ENCODE data around the gene PCDH12.

Gene PCDH12

DNA sequence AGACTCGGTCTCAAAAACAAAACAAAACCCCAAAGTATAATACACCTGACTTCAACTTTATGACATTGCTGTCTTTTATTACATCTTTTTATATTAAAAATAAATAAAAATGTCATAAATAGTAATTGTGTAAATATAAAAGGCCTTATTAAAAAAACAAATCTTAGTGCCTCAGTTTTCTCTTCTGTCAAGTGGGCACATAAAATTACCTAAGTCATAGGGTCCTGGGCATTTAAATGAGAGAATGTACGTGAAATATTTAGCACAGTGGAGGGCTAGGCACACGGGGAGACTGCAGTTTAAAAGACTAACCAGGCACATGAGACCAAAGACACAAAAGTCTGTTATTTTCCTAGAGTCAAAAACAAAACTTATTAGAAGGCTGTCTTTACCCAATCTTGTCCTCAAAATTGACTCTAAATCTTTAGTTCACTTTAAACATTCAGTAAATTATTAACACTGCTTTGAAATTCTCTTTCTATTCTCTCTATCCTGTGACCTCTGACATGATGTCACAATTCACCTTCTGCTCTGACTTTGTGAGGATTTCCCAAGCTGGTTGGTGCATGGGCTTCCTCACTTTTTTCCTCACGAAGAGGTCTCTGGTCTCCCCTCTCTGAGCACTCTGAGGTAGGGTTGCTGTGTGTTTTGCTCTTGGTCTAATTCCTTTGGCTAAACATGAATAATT, 8.4 kb upstream of the PCDH12 start:
- DNase-seq = no peak

DNA sequence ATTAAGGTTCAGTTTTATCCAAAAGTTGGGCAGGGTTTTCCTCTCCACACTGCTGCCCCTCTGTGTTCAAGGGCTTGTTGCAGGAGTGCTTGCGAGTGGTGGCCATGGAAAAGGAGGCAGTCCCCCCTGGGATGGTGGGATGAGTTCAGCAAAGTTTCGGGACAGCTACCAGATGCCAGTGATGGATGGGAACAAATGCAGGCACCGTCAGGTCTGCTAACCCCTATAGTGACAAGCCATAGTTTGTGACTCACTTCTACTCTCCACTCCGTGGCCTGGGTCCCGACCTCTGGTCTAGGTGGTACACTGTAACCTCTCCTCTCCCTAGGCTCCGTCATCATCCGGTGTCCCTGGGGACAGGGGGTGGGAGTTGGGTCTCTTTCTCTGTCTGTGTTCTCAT, 7.1 kb upstream of the PCDH12 start:
- DNase-seq = no peak

DNA sequence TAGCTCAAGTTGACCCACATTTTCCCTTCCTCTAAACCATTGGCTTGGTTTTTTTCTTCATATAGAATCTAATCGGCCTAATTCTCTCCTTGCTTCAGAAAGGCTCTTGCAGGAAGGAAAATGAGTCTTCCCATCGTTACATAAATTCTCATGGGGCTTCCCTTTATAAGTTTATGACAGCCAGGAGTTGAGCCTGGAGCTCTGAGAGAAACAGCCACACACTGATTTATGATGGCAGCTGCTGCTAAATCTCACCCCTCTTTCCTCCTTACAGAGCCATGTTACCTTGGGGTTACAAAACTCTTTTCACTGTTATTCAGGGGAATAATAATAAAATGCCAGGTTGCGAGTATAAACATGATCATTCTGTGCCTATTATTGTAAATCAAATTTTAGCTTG, 5.7 kb upstream of the PCDH12 start:
- no peak for DNase-seq

DNA sequence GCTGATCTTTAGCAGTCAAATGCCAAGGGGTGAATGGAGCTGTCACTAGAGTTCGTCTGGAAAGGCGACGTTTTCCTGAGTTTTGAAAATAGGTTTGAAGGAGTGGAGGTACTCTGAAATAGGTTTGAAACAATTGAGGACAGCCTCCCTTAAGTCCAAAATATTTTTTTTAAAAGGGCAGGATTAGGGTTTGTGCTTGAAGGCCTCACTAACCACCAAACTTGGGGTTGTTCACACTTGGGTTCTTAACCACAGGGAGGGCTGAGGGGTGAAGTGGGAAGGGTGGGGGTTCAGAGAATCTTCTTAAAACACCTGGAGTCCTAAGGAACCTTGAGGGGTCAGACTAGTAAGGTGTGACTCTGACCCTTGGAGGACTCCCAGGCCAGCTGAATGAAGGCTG, 3.5 kb upstream of the PCDH12 start:
- no peak for DNase-seq

DNA sequence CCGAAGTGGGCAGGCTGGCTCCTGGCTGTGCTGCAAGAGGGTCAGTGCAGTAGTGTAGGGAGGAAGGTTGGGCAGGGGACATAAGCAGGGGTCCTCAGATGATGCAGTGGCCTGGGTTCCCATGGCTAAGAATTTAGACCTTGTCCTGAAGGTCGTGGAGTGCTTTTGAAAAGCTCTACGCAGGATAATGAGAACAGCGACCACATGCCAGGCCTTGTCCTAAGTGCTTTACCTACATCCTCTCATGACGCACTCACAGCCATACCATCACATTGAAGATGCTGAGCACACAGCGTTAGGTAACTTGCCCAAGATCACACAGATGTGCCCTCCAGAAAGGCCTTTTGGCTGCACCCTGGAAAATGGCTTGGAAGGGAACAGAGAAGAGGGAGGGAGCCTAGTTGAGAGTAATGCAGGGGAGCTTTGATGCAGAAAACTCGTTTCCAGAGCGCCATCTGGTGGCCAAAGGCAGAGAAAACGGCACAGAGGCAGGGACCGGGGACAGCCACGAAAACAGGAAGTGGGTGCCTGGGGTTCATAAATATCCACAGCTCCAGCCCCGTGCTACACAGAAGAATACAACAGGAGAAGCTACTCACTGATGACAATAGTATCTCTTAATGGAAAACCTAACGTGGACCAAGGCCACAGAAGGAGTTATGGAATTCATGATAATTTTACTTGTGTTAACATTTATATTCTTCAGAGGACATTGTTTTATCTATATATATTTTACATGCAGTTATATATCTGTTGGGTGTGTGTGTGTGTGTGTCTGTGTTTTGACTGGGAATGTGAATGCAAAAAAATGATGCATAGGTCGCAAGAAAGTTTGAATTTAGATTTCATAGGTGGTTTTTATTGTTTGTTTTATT, 2.7 kb upstream of the PCDH12 start:
- peak; percentile 89 for DNase-seq

DNA sequence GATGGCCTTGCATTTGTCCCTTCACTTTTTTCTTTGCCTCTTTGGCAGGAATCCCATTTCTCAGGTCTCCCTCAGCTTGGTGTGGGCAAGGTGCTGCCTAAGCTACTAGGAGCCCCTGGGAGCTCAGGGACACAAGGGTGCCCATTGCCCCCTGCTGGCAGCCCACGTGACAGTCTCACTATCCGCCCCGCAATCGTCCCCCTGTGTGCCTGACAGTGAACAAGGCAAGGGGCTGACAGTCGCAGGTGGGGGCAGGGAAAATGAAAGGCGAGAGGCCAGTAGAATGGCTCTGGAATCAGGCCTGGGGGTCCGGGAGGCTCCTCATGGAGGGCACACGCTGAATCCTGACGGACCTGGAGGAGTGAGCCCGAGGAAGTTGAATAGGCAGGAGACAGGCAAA, 2.0 kb upstream of the PCDH12 start:
- peak; percentile 26 for DNase-seq

DNA sequence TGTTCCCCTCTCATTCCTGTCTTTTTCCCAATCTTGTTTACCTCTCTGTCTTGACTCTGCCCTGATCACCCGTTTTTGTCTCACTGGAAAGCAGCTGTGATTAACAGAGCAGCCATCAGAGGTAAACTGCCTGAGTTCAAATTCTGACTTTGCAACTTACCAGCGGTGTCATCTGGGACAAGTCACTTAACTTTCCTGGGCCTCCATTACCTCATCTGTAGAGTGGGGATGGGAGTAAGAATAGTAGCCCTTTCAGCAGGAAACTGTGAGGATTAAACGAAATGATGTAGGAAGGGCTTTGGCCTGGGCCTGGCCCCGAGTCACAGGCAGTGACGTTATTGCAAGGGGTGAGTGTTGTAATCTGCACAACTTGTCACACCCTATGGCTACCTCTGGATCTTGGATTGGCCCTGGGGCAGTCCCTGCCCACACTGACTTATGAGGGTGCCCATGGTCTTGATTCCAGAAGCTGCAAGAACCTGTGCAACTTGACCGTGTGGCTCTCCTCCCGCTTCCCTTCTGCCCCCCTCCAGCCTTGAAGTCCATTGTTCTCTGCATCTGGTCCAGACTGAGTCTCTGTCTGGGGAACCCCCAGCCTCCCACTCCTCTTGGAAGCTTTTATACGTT, 657 bp upstream of the PCDH12 start:
- DNase-seq = no peak

DNA sequence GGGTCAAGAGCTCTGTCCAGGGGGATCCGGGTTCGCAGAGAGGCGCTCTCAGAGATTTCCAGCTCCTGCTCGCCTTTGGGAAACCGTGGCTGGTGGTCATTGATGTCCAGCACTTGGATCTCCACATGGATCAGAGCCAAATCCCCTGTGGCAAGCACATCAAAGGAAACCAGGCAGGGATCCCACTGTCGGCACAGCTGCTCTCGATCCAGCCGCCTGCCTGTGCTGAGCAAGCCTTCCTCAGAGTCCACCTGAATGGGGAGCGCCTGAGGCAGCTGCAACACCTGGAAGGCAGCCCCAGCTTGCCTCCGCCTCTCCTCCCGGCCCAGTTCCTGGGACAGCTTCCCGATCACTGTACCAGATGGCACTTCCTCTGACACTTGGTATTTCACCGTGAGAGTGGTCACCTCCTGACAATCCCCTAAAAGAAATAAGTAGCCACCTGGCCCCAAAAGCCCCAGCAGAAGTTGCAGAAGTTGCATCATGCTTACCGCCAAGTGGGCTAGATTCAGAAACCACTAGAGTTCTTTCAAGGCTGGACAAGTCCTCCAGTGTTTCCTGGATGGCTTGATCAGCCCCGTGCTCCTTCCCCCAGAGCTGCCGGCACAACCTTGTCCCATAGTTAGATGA, 520 bp downstream of the PCDH12 start:
- no peak for DNase-seq

DNA sequence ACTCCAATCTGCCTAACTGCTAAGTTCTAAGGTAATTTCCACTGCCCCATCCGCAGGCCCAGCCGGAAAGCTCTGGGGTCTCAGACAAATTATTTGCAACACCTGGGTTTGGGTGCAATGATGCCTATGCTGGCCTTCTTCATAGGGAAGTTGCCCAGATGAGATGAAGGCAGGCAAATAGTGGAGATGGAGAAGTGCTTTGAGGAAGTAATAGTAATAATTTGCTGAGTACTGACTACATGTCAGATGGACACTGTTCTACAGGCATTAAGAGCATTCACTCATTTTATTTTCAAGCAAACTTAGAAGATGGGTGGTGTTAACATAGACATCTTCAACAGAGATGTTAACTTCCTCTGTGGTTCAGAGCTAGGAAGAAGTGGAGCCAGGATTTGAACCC, 3.8 kb downstream of the PCDH12 start:
- no peak for DNase-seq

DNA sequence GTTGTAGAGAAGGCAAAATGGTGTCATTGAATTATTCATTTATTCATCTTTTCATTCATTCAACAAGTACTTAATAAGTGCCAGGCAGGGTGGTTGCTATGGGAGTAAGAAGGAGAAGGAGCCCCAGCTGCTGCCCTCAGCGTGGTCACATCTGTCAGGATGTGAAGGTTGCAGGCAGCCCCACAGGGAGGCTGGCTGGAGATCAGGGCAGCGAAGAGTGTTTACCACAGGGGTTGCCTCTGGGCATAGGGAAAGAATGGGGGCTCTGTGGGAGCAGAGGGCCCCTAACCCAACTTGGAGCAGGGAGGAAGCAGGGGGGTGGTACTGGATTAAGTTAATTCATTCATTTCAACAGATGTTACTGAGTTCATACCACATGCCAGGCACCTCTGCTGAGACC, 6.0 kb downstream of the PCDH12 start:
- DNase-seq = no peak

DNA sequence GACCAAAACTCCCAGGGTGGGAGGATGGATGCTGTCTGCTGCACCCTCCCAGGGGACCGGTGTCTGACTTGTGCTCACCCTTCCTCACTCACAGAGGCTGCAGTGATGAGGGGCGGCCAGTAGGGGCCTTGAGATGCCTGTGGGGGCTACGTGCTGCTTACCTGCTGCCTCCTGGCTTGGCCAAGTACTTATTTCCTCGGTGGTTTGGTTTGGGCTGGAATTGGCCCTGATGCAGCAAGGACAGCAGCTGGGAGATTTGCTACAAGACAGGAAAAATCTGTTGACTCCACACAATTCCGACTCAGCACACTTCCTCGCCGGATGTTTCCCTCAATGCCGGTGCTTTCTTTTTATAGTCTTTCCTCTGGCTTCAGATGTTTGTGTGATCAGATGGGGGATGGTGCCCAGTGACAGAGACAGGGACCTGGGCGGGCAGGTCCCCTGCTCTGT, 6.6 kb downstream of the PCDH12 start:
- DNase-seq = peak; percentile 23

DNA sequence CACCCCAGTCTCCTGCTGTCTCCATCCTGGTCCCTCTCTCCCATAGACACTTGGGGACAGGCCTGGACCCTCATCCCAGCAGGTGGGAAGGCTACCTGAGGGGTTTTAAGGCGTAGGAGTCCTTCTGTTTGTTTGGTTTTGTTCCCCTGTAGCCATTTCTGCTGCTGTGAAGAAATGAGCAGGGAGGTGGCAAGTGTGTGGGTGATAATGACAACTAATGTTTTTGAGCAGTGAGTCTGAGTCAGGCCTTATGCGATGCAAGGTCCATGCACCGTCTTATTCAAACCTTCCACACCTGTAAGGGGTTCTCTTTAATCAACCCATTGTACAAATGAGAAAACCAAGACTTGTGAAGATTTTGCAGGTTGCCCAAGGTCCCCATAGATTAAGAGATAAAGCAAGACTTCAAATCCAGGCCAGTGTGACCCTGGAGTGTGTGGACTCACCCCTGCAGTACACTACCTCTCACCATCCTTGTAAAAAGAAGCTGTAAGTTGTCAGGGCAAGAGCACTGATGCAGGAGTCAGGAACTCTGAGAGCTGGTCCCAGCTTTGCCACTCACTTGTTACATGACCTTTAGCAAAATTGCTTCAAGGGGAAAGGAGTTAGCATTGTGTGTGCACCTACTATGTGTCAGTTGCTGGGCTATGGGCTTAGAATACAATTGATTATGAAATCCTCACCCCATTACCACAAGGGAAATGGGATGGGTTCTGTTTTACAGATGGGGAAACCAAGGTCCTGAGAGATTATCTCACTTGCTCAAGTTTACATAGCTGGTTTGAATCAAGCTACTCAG, 7.6 kb downstream of the PCDH12 start:
- no peak for DNase-seq

DNA sequence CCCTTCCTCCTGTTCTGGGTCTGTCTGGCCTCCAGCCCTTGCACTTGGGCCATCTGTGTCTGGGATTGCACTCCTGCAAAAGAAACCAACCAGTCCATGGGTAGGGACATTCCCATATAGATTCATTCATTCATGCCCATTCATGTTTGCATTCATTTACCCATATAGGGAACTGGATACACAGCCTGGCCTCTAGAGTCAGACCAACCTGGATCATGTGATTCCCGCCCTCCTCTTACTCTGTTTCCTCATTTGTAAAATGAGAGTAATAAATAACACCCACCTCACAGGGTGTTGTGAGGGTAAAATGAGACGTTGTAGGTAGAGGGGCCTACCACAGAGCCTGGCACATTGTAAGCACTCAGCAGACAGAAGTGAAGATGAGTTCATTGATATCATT, 8.5 kb downstream of the PCDH12 start:
- no peak for DNase-seq

DNA sequence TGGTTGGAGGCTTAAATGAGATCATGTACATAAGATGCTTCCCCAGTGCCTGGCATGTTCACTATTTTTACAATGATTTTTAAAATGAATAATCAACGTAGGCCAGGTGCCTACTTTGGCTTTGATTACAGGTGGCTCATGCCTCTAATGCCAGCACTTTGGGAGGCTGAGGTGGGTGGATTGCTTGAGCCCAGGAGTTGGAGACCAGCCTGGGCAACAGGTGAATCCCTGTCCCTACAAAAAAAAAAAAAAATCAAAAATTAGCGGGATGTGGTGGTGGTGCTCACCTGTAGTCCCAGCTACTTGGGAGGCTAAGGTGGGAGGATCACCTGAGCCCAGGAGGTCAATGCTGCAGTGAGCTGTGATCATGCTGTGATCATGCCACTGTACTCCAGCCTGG, 9.2 kb downstream of the PCDH12 start:
- DNase-seq = no peak

DNA sequence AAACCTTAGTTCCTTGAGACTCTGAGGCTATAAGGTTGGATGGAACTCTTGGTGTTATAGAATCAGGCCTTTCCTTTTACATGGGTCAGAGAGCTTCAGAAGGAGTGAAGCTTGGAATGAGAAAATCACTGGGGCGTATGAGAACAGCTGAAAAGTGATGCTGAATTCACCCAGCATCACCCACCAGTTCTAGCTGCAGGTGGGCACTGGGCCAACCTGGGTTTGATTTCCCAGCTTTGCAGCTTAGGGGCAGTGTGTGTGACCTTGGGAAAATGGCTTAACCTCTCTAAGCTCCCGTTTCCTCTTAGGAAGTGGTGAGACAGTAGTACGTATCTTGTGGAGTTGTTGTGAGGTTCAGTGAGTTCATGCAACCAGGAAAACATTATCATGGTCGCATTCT, 10.7 kb downstream of the PCDH12 start:
- no peak for DNase-seq

DNA sequence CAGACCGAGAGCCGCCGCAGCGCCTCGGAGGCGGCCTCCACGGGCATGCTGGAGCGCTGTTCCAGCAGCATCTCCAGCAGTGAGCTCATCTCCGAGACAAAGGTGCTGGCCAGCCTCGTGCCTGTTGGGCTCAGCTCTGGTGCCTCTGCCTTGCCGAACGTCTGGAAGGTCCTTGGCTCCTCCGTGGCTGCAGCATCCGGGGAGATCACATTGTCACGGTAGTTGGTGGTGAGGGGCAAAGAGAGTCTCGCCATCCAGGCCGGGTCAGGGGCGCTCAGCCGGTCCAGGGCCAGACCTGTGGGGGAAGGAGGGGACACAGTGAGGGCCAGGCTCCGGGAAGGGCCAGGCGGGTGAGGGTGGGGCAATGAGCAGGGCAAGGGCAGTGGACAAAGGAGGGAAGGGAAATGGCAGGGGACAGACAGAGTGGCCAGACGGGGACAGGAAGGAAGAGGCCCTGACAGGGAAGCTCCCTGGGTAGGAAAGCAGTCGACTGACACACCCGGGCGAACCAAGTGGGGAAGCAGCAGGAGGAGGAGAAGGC, 12.4 kb downstream of the PCDH12 start:
- no peak for DNase-seq

DNA sequence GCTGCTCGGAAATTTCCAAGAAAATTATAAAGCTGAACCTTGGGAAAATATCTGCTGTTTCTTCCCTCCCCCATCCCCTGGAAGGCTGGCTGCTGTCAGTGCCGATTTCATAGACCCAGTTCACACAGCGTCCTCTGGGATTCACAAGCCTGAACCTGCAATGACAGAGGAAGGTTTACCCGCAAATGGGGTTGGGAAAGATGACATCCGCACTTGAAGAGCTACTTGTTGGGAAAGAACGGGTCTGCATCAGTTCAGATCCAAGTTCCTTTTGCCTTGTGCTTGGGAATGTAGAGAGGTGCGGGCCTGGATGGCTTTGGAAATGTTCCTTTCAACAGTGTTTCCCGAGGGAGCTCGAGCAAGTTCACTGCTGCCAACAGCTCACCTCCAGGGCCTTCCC, 13.9 kb downstream of the PCDH12 start:
- no peak for DNase-seq

DNA sequence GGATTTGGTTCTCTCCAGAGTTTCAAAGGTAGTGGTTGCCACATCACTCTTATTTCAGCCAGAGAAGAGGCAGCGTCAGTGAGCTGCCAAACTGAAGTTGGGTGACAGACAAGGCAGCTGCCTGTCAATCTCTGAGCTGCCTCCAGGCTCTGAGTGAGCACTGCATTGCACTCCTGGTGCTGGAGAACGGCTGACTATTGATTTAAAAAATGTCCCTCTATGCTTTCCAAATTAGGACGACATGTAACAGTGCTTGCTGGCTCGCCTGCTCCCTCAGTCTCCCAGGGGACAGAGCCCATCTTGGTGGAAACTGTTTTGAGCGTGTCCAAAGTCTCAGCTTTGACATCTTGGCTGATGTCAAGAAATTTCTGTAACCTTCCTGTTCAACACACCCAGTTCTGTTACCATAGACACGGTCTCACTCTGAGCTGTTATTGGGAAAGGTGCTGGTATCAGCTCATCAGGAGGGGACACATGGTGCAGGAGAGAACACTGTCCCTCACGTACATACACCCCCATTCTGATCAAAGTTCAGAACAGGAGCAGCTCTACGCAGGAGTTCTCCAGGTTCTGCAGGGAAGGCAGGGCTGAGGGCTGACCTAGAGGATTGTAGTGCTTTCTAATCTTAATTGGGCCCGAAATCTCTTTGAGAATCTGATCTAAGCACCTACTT, 15.7 kb downstream of the PCDH12 start:
- DNase-seq = no peak

DNA sequence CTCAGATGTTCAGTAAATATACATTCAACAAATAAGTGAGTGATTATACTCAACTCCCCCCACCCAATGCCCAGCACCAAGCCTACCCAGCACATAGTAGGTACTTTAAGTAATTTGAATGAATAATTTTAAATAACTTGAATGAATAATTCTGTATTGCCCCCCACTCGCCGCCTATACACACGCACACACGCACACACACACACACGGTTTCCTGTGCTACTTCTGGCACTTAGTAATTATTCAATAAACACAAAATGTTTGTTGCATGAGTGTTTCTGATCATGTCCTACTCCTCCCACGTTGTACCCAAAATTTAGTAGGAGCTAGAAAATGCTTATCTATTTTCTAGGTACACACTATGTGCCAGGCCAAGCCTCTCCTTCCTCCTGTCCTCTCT, 16.2 kb downstream of the PCDH12 start:
- DNase-seq = no peak

DNA sequence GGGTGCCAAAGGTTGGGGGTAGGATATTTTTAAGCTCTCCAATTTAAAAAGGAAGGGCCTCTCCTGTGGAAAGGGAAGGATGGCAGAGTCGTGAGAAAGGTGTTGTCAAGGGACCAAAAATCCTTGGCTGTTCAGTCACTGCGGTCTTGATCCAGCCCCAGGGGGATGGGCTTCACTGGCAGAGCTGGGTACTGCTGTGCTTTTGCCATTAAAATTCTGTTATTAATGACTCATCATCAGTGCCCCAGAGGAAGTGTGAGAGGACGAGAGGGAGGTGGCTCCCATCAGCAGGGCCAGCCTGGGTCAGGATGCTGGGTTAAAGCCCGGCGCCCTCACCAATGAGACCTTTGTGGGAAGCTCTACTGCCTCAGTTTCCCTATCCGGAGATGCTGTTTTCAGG, 16.7 kb downstream of the PCDH12 start:
- no peak for DNase-seq

DNA sequence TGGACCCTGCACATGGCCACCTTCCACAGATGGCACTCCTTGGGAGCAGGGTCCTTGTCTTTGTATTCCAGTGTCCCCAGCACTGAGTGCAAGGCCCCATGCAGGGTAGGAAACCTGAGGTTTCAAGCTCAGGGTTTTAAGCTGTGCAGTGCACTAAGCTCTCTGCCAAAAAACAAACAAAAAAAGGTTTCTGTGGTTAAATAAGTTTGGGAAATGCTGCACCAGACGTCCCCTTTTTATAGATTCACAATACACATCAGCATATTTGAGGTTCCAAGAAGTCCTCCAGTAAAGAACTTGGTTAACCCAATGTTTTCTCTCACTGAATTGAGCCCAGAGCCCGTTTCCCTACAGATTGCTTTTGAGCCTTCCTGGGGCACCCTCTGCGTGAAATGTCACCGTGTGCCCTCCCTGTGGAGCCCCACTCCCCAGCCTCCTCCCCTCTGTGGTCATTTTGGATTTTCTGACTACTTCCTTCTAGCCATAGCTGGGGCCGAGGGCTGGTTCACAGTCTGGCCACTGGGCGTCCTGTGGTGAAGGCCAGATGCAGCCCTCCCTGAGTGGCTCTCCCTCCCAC, 17.2 kb downstream of the PCDH12 start:
- DNase-seq = no peak
